ENCODE results near the gene FRS2.

- TF ChIP-seq POLR2AphosphoS5 (IDR thresholded peaks at IDR 0.05) = no peak
- no peak for TF ChIP-seq CTCF (IDR thresholded peaks at IDR 0.05)
Measured at GRCh38 chr12:69523433-69524330, 53.5 kb downstream of the FRS2 start.
